DND-41 (cell line): ENCODE data around the gene MARCOL.

ENCODE experiments used
- ATAC-seq: fragments of 200-7000 bp; cut with Tn5 transposase; 3 replicates; pipeline ENCODE4 v1.9.1; 2021; ENCODE audit warnings: low read depth; ENCODE audit not compliant: insufficient read depth
- DNase-seq: peaks from one replicate; pipeline ENCODE4 v3.0.0-alpha.2; 2020
- H2AFZ ChIP-seq: 2 replicates; pipeline ENCODE4 v1.6.0; 2012; ENCODE audit warnings: low read depth, low read length
- H3K27ac ChIP-seq: 2 replicates; pipeline ENCODE4 v1.5.1; 2012; ENCODE audit warnings: low read length, inconsistent platforms
- H3K27me3 ChIP-seq: fragments of 200-600 bp; sonication (generic); 2 replicates; pipeline ENCODE4 v1.6.0; 2012; ENCODE audit warnings: low read length, mild to moderate bottlenecking, inconsistent platforms; ENCODE audit not compliant: insufficient read depth, poor library complexity
- H3K36me3 ChIP-seq: 2 replicates; pipeline ENCODE4 v1.5.1; 2012; ENCODE audit warnings: low read length, inconsistent platforms; ENCODE audit not compliant: insufficient read depth
- H3K4me1 ChIP-seq: 2 replicates; pipeline ENCODE4 v1.5.1; 2012; ENCODE audit warnings: mild to moderate bottlenecking, low read length; ENCODE audit not compliant: insufficient read depth
- H3K4me2 ChIP-seq: 2 replicates; pipeline ENCODE4 v1.6.0; 2012; ENCODE audit warnings: mild to moderate bottlenecking, moderate library complexity, low read length, inconsistent platforms; ENCODE audit not compliant: insufficient read depth
- H3K4me3 ChIP-seq, 2 experiments: fragments of 200-600 bp in 1 of 2; shearing (Covaris generic) in 1 of 2; 2 replicates each; pipeline ENCODE4 v1.5.1; 2012 to 2016; ENCODE audit warnings: inconsistent platforms in 2 of 2, low read length in 2 of 2, mild to moderate bottlenecking in 2 of 2, low read depth in 1 of 2, moderate library complexity in 1 of 2
- H3K79me2 ChIP-seq: 2 replicates; pipeline ENCODE4 v1.6.0; 2012; ENCODE audit warnings: low read length, inconsistent platforms; ENCODE audit not compliant: insufficient read depth
- H3K9ac ChIP-seq: 2 replicates; pipeline ENCODE4 v1.6.0; 2012; ENCODE audit warnings: low read depth, mild to moderate bottlenecking, inconsistent platforms, low read length, moderate library complexity
- H3K9me3 ChIP-seq: 2 replicates; pipeline ENCODE4 v1.5.1; 2012; ENCODE audit warnings: low read length, moderate library complexity, mild to moderate bottlenecking, inconsistent platforms; ENCODE audit not compliant: insufficient read depth, severe bottlenecking
- H4K20me1 ChIP-seq: 2 replicates; pipeline ENCODE4 v1.6.0; 2012; ENCODE audit warnings: low read length; ENCODE audit not compliant: insufficient read depth
- EZH2 ChIP-seq: IDR thresholded peaks from 3 replicates; pipeline ENCODE4 v1.6.1; 2012; ENCODE audit warnings: borderline replicate concordance, low read depth, mild to moderate bottlenecking, moderate library complexity, low read length, inconsistent platforms; ENCODE audit not compliant: severe bottlenecking
- TF ChIP-seq, protein P1 (sequence below): IDR thresholded peaks from 2 replicates; pipeline ENCODE4 v1.5.1; 2012; ENCODE audit warnings: borderline replicate concordance, low read length, moderate library complexity, mild to moderate bottlenecking; ENCODE audit not compliant: poor library complexity, severe bottlenecking; ENCODE audit errors: extremely low read depth

Gene MARCOL

DNA sequence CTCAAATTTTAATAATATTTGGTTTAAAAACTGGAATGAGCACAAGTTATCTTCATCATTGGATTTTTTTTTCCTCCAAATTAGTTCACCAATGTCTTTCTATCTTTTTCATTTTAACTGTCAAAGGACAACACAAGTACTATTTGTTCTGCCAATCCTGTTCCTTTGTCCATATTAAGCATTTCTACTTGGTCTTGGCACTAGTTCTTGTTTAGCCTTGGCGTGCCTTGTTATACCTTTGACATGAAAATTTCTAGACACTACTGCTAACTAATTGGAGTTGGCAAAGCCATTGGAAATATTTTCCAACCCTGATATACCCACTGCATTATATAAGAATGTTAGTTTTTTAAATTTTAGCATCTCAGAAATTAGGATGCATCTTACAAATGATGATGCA is 31.7 kb upstream of the MARCOL start:
- no peak for ATAC-seq
- Histone ChIP-seq H2AFZ (no peak overlapping the region), H3K4me1 (no peaks in the 10 kb centered on the region), H3K79me2 (no peaks in the 10 kb centered on the region), H3K4me2 (no peak overlapping the region), H3K36me3 (no peaks in the 10 kb centered on the region), H4K20me1 (no peaks in the 10 kb centered on the region), H3K4me3 (no peak overlapping the region), H3K27me3 (no peaks in the 10 kb centered on the region), H3K9me3 (no peaks in the 10 kb centered on the region), H3K27ac (no peak overlapping the region), H3K9ac (no peak overlapping the region)
- no peak for DNase-seq
- no peak for TF ChIP-seq EZH2
- TF ChIP-seq, protein P1, sequence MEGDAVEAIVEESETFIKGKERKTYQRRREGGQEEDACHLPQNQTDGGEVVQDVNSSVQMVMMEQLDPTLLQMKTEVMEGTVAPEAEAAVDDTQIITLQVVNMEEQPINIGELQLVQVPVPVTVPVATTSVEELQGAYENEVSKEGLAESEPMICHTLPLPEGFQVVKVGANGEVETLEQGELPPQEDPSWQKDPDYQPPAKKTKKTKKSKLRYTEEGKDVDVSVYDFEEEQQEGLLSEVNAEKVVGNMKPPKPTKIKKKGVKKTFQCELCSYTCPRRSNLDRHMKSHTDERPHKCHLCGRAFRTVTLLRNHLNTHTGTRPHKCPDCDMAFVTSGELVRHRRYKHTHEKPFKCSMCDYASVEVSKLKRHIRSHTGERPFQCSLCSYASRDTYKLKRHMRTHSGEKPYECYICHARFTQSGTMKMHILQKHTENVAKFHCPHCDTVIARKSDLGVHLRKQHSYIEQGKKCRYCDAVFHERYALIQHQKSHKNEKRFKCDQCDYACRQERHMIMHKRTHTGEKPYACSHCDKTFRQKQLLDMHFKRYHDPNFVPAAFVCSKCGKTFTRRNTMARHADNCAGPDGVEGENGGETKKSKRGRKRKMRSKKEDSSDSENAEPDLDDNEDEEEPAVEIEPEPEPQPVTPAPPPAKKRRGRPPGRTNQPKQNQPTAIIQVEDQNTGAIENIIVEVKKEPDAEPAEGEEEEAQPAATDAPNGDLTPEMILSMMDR: no peak

DNA sequence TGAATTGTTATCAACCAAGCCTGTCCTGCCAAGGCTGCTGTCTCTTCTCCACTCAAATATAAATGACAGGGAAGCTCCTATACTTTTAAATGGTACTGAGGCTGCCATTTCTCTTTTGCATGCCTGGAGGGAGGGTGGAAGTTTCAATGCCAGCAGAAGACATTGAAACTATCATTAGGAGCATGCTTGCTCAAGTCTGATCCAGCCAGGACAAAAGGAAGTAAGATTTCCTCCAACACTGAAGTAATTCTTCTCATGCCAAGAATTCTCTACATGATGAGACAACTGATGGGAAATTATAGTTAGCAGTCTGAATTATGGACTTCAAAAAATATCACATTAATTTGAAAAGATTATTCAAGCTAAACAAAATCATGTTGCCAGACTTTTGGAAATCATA is 30.1 kb upstream of the MARCOL start:
- Histone ChIP-seq H3K79me2 (no peaks in the 10 kb centered on the region), H3K9ac (no peak overlapping the region), H4K20me1 (no peaks in the 10 kb centered on the region), H3K36me3 (no peaks in the 10 kb centered on the region), H3K4me1 (no peaks in the 10 kb centered on the region), H3K9me3 (no peaks in the 10 kb centered on the region), H3K27me3 (no peaks in the 10 kb centered on the region), H3K4me3 (no peak overlapping the region), H3K27ac (no peak overlapping the region), H3K4me2 (no peak overlapping the region), H2AFZ (no peak overlapping the region)
- DNase-seq: no peak
- TF ChIP-seq, protein P1: no peak
- TF ChIP-seq EZH2: no peak
- ATAC-seq: no peak

DNA sequence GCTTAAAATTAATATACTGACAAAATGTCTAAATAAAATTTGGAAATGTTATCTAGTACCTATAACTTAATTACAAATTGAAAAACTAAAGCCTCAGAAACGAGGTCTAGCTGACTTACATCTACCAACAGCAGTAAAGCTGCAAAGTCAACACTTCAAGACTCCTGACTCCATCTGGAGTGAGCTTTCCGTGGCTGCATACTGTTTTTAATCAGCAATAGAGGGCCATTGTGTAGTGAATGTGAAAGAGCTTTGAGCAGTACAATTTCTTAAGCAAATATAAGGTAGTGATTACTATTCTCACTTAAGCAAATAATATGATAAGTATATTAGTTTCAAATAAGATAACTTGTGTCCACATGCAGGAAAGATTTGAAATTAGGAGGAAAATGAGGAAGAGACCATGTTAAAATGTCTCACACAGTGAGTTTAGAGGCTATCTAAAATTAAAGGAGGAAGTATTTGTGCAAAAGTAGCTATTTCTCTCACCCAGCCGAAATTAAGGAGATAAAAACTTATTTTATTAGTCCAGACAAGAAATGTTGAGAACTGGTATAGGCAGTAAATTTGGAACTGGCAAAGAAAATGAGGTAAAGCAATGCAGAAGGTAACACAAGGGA is 29.1 kb upstream of the MARCOL start:
- Histone ChIP-seq H3K4me3 (no peak overlapping the region), H3K4me2 (no peak overlapping the region), H4K20me1 (no peaks in the 10 kb centered on the region), H3K27me3 (no peaks in the 10 kb centered on the region), H2AFZ (no peak overlapping the region), H3K27ac (no peak overlapping the region), H3K36me3 (no peaks in the 10 kb centered on the region), H3K79me2 (no peaks in the 10 kb centered on the region), H3K9ac (no peak overlapping the region), H3K4me1 (no peaks in the 10 kb centered on the region), H3K9me3 (no peaks in the 10 kb centered on the region)
- TF ChIP-seq, protein P1: no peak
- TF ChIP-seq EZH2: no peak
- ATAC-seq (no peak), DNase-seq (no peak)
